Hepatocyte (in vitro differentiated cells): Measurements from ENCODE around the gene ANKRD11.

Source experiments
- EZH2 ChIP-seq: fragments of 200-600 bp; sonication (generic); IDR thresholded peaks from 2 replicates; pipeline ENCODE4 v1.6.1; 2016; ENCODE audit warnings: antibody characterized with exemption, mild to moderate bottlenecking, borderline replicate concordance
- TF ChIP-seq, protein P1 (sequence below): fragments of 200-600 bp; sonication (generic); IDR thresholded peaks from 2 replicates; pipeline ENCODE4 v1.5.1; 2016; ENCODE audit warnings: antibody characterized with exemption, mild to moderate bottlenecking; ENCODE audit not compliant: poor library complexity

DNA sequence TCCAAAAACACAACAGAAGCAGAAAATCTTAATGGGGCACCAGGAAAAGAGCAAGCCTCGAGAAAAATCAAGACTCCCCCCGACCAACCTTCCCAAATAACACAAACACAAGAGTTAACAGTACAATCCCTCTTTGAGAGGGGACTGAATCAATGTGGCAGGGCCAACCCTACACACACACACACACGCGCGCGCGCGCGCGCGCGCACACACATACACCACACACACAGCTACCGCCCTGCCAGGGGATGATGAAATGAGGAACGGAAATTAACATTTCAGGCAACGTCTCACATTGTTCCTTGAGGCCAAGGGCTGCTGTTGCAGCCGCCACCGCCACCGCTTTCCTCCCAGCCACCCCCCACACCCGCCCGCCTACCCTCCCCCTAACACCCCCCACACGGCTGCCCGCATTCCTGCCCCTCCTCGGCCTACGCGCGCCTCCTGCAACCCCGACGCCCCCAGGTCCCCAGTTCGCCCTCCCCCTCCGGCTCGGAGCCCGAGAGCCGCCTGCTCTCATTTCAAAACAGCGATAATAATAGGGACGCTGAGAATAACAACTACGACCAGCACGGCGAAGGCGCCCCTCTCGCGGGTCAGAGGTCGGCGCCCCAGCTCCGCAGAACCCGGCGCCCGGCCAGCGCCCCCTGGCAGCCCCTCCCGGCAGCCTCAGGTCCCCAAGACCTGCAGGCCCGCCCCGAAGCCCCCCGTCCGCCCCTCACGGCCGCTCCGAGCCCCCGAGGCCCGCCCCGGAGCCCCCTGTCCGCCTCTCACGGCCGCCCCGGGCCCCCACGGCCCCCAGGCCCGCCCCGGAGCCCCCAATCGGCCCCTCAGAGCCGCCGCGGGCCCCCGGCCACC, 1.1 kb downstream of the ANKRD11 start:
- TF ChIP-seq, protein P1, sequence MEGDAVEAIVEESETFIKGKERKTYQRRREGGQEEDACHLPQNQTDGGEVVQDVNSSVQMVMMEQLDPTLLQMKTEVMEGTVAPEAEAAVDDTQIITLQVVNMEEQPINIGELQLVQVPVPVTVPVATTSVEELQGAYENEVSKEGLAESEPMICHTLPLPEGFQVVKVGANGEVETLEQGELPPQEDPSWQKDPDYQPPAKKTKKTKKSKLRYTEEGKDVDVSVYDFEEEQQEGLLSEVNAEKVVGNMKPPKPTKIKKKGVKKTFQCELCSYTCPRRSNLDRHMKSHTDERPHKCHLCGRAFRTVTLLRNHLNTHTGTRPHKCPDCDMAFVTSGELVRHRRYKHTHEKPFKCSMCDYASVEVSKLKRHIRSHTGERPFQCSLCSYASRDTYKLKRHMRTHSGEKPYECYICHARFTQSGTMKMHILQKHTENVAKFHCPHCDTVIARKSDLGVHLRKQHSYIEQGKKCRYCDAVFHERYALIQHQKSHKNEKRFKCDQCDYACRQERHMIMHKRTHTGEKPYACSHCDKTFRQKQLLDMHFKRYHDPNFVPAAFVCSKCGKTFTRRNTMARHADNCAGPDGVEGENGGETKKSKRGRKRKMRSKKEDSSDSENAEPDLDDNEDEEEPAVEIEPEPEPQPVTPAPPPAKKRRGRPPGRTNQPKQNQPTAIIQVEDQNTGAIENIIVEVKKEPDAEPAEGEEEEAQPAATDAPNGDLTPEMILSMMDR = no peak
- no peak for TF ChIP-seq EZH2
